Measurements from ENCODE around the gene PDE7B.

- TF ChIP-seq CTCF (conservative IDR thresholded peaks at IDR 0.05) = no peak
- TF ChIP-seq ZFX (IDR thresholded peaks at IDR 0.05) = no peak
Observed at GRCh38 chr6:136095986-136096385, 244.5 kb downstream of the PDE7B start.

Data from C4-2B (cell line).